HepG2 (cell line): ENCODE measurements around the gene SDK1. TPM values are rescaled to one million over a fixed set of nuclear protein-coding genes. Genes with fewer than 3 reads are reported as not detected.

Source experiments
- ATAC-seq: fragments of 200-7000 bp; cut with Tn5 transposase; 3 replicates; pipeline ENCODE4 v1.9.1; 2020; ENCODE audit warnings: mild to moderate bottlenecking, moderate library complexity
- BruUV-seq: library from RNA; stranded (reverse); fragments of 400-500 nt; replicated peaks from 2 replicates; lab custom pipeline; 2021; lab: Mats Ljungman, UMichigan
- CTCF ChIA-PET: fragments of 300-600 bp; formaldehyde crosslinking; extraction: SDS; loops from one replicate; lab custom pipeline; 2021; ENCODE audit warnings: low total read pairs, inconsistent platforms, low intra/inter-chr PET ratio; lab: Yijun Ruan, JAX
- POLR2A ChIA-PET: fragments of 350-600 bp; sonication (Branson Sonifier 250); formaldehyde crosslinking; loops from one replicate; lab custom pipeline; 2020; ENCODE audit warnings: antibody characterized with exemption, inconsistent platforms; lab: Yijun Ruan, JAX
- DNase-seq: peaks from one replicate; pipeline ENCODE4 v3.0.0-alpha.2; 2015; ENCODE audit warnings: low spot score
- FAIRE-seq: peaks from 3 replicates; lab custom pipeline; 2011; peaks lifted over from hg19 to GRCh38; lab: Jason Lieb, UNC
- H2AFZ ChIP-seq: one replicate; pipeline ENCODE4 v1.6.1; 2011; ENCODE audit warnings: low read length, inconsistent platforms
- H3K27ac ChIP-seq: fragments of 300-600 bp; 3 replicates; pipeline ENCODE4 v1.8.0; 2011; ENCODE audit warnings: mixed run types, mild to moderate bottlenecking, mixed read lengths, low read length, inconsistent platforms; ENCODE audit not compliant: insufficient read depth; ENCODE audit errors: extremely low read length
- H3K27me3 ChIP-seq, 2 experiments: fragments of 200-600 bp in 1 of 2; 2 replicates in 1 of 2; 3 replicates in 1 of 2; pipeline versions ENCODE4 v1.6.0 to v1.8.0; 2011; ENCODE audit warnings: low read length in 2 of 2, mild to moderate bottlenecking in 2 of 2, moderate library complexity in 2 of 2, inconsistent platforms in 1 of 2; ENCODE audit not compliant: insufficient read depth in 2 of 2, control insufficient read depth in 1 of 2
- H3K36me3 ChIP-seq, 2 experiments: fragments of 200-600 bp in 1 of 2; replicated peaks in 1 of 2; 2 replicates in 1 of 2; 3 replicates in 1 of 2; pipeline versions ENCODE4 v1.5.1 to v1.8.0; 2011; ENCODE audit warnings: low read length in 2 of 2, inconsistent platforms in 1 of 2; ENCODE audit not compliant: insufficient read depth in 2 of 2, control insufficient read depth in 1 of 2
- H3K4me1 ChIP-seq: 2 replicates; pipeline ENCODE4 v1.5.1; 2012; ENCODE audit warnings: low read length, inconsistent platforms; ENCODE audit not compliant: insufficient read depth
- H3K4me2 ChIP-seq: 2 replicates; pipeline ENCODE4 v1.6.0; 2011; ENCODE audit warnings: low read depth, low read length, inconsistent platforms
- H3K4me3 ChIP-seq, 3 experiments: fragments of 200-600 bp in 1 of 3; sonication (generic), shearing (Covaris generic) in 1 of 3; replicated peaks in 1 of 3; 2 replicates each; pipeline ENCODE4 v1.5.1; 2011 to 2016; ENCODE audit warnings: low read length in 3 of 3, inconsistent platforms in 2 of 3, low read depth in 2 of 3, mild to moderate bottlenecking in 2 of 3, control low read depth in 1 of 3, mixed read lengths in 1 of 3; ENCODE audit not compliant: insufficient read depth in 1 of 3
- H3K79me2 ChIP-seq: one replicate; pipeline ENCODE4 v1.6.1; 2011; ENCODE audit warnings: low read length, inconsistent platforms; ENCODE audit not compliant: insufficient read depth
- H3K9ac ChIP-seq: 2 replicates; pipeline ENCODE4 v1.6.0; 2011; ENCODE audit warnings: mild to moderate bottlenecking, low read depth, low read length, inconsistent platforms; ENCODE audit not compliant: insufficient read depth
- H3K9me3 ChIP-seq: 2 replicates; pipeline ENCODE4 v1.5.1; 2012; ENCODE audit warnings: mild to moderate bottlenecking, low read length
- H4K20me1 ChIP-seq: 2 replicates; pipeline ENCODE4 v1.6.0; 2011; ENCODE audit warnings: inconsistent platforms, mild to moderate bottlenecking, low read length, moderate library complexity; ENCODE audit not compliant: insufficient read depth
- CREM ChIP-seq, 2 experiments: sonication (generic) in 1 of 2; formaldehyde crosslinking in 1 of 2; IDR thresholded peaks; 2 replicates each; pipeline versions ENCODE4 v1.4.0 to v1.6.1; 2016 to 2020; ENCODE audit warnings: antibody characterized with exemption in 1 of 2, mild to moderate bottlenecking in 1 of 2, missing genetic modification reagents in 1 of 2
- GPBP1L1 ChIP-seq: sonication (generic); formaldehyde crosslinking; IDR thresholded peaks from 2 replicates; pipeline ENCODE4 v1.5.0; 2020; ENCODE audit warnings: mild to moderate bottlenecking, missing genetic modification reagents
- ZBTB21 ChIP-seq: sonication (generic); formaldehyde crosslinking; IDR thresholded peaks from 2 replicates; pipeline ENCODE4 v1.4.0; 2020; ENCODE audit warnings: missing genetic modification reagents
- ZFX ChIP-seq: sonication (generic); formaldehyde crosslinking; IDR thresholded peaks from 2 replicates; pipeline ENCODE4 v1.4.0; 2020; ENCODE audit warnings: mild to moderate bottlenecking, low read depth, missing genetic modification reagents, moderate library complexity
- ZNF3 ChIP-seq: IDR thresholded peaks from 2 replicates; pipeline ENCODE4 v1.7.0; 2017; ENCODE audit warnings: inconsistent platforms
- WGBS: methylation state at CpG from one replicate; pipeline ENCODE4 v1.1.6; 2017; ENCODE audit warnings: low lambda C conversion rate; 5-methylcytosine and 5-hydroxymethylcytosine counted together
- in situ Hi-C: cut with HindIII; loops from 2 replicates; pipeline ENCODE4 v1.10.0; 2017; ENCODE audit warnings: low pct_unique_long_range_greater_than_20kb; ENCODE audit not compliant: extremely low pct_ligation_motif_present
- intact Hi-C: fragments of 100-400 bp; cut with micrococcal nuclease; formaldehyde crosslinking; loops from one replicate; pipeline ENCODE4 v1.10.0; 2022; ENCODE audit not compliant: unreplicated experiment
- polyA plus RNA-seq, 8 experiments: library from polyadenylated mRNA; depleted of rRNA in 3 of 8; stranded (reverse) in 7 of 8; unstranded in 1 of 8; fragments of >200 nt; fragmentation: Illumina TruSeq in 4 of 8; extraction: Trizol in 4 of 8; gene quantifications; 2 replicates each; pipeline versions ENCODE4 v1.2.1 to v1.2.3, GENCODE V29; 2011 to 2016; ENCODE audit warnings: low read depth in 4 of 8, missing spikeins in 1 of 8, mixed read lengths in 1 of 8; ENCODE audit not compliant: insufficient read depth in 1 of 8
- total RNA-seq, 5 experiments: library from RNA; depleted of rRNA; stranded (reverse); fragments of >200 nt; fragmentation: Illumina TruSeq; extraction: Trizol; gene quantifications; 2 replicates each; pipeline ENCODE4 v1.2.3, GENCODE V29; 2016; ENCODE audit warnings: low read depth in 1 of 5

SDK1 gene
- total and polyA plus RNA-seq, 2 of the 13 experiments (the other 11 are each of a cell fraction or from before 2014, with no cell fraction given) = 0.35 to 2.4 TPM

- in situ Hi-C loops = no loop called here
- H3K9ac ChIP-seq = no peak overlapping the region
- H3K4me2 ChIP-seq = no peak overlapping the region
- no peak for TF ChIP-seq ZFX
- no peak for TF ChIP-seq CREM (IDR thresholded peaks at IDR 0.05)
- TF ChIP-seq CREM (CRISPR knock-in tag; IDR thresholded peaks at IDR 0.05) = no peak
- TF ChIP-seq ZNF3 (CRISPR knock-in tag) = no peak
- no peak for TF ChIP-seq GPBP1L1 (CRISPR knock-in tag)
- no peak overlapping the region for H3K27ac ChIP-seq
- no peaks in the 10 kb centered on the region for H3K4me1 ChIP-seq
- intact Hi-C loops = no loop called here
- BruUV-seq = no TSS peak
- CTCF ChIA-PET = no interaction called here
- H4K20me1 ChIP-seq = no peaks in the 10 kb centered on the region
- no peak for ATAC-seq
- no peaks in the 10 kb centered on the region for H3K9me3 ChIP-seq
- no peak overlapping the region for H2AFZ ChIP-seq
- no peak overlapping the region for H3K4me3 ChIP-seq
- FAIRE-seq = no peak
- H3K27me3 ChIP-seq = no peaks in the 10 kb centered on the region
- no peaks in the 10 kb centered on the region for H3K79me2 ChIP-seq
- WGBS = 93% methylated on average over 5 of the region's 5 CpGs
- no peaks in the 10 kb centered on the region for H3K36me3 ChIP-seq
- DNase-seq = no peak
- POLR2A ChIA-PET = no interaction called here
Measured at GRCh38 chr7:3760651-3761050, 459.6 kb downstream of the SDK1 start.

GRCh38 chr7:3762146-3762831 lies 461.2 kb downstream of the SDK1 start:
- no peak overlapping the region for H3K4me2 ChIP-seq
- intact Hi-C loops (no loop called here), in situ Hi-C loops (no loop called here)
- FAIRE-seq (no peak), ATAC-seq (no peak), DNase-seq (no peak)
- H3K4me1 ChIP-seq = no peaks in the 10 kb centered on the region
- no peak overlapping the region for H2AFZ ChIP-seq
- no peaks in the 10 kb centered on the region for H3K27me3 ChIP-seq
- no peaks in the 10 kb centered on the region for H3K36me3 ChIP-seq
- H4K20me1 ChIP-seq = no peaks in the 10 kb centered on the region
- no peaks in the 10 kb centered on the region for H3K79me2 ChIP-seq
- BruUV-seq = no TSS peak
- WGBS = 92% methylated on average over 11 of the region's 11 CpGs
- no peak overlapping the region for H3K27ac ChIP-seq
- no peaks in the 10 kb centered on the region for H3K9me3 ChIP-seq
- no peak overlapping the region for H3K4me3 ChIP-seq
- H3K9ac ChIP-seq = no peak overlapping the region
- ChIA-PET CTCF (no interaction called here), POLR2A (no interaction called here)
- TF ChIP-seq ZBTB21 (CRISPR knock-in tag) = no peak
